HG03457 (cell line): ENCODE measurements around the gene CACNA2D1.
"Not testable (repeated sequence)": the region's sequence is repeated elsewhere in the genome, so short reads cannot be mapped to it uniquely, and the experiment has no call there.

Experiments used
- ATAC-seq: cut with Tn5 transposase; IDR thresholded peaks from one replicate; pipeline ENCODE4 v1.9.1; 2021; ENCODE audit warnings: moderate number of reproducible peaks; ENCODE audit not compliant: unreplicated experiment

CACNA2D1 gene

DNA sequence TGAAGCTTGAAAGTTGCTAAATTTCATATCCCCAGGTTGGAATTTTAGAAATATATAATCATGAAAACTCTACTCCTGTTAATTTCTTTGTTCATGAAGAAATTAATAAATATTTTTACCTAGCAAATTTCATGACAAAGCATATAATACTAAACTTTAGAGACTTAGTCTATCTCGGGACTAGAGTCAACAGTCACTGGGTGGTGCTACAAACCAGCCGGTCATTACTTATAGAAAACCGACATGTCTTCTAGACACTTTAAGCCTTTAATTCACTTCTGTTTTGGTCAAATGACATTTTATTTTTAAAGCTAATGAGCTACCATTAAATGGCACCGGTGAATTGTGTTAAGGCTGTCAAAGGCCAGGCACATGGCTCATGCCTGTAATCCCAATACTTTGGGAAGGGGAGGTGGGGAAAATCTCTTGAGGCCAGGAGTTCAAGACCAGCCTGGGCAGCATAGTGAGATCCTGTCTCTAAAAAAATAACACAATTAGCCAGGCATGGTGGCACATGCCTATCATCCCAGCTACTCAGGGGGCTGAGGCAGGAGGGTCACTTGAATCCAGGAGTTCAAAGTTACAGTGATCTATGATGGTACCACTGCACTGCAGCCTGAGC lies 270.1 kb downstream of the CACNA2D1 start:
- no peak for ATAC-seq

DNA sequence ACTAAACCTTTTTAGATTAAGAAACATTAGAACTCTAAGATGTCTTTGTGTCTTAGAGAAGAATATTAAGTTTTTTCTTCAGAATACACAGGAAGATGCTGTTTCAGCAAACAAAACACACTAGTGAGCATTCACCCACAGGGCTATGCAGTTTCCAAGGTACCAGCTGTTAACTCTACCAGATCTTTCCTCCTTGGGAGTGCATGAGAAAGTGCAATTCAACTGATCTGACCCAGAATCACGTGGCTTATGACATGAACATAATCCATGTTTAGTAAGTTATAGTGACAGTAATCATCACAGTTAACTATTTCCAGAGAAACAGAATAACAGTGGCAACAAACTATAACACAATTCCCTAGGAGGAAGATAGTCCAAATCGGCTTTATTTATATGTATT lies 270.7 kb downstream of the CACNA2D1 start:
- no peak for ATAC-seq

GRCh38 chr7:82172017-82172416 lies 271.6 kb downstream of the CACNA2D1 start:
- no peak for ATAC-seq

DNA sequence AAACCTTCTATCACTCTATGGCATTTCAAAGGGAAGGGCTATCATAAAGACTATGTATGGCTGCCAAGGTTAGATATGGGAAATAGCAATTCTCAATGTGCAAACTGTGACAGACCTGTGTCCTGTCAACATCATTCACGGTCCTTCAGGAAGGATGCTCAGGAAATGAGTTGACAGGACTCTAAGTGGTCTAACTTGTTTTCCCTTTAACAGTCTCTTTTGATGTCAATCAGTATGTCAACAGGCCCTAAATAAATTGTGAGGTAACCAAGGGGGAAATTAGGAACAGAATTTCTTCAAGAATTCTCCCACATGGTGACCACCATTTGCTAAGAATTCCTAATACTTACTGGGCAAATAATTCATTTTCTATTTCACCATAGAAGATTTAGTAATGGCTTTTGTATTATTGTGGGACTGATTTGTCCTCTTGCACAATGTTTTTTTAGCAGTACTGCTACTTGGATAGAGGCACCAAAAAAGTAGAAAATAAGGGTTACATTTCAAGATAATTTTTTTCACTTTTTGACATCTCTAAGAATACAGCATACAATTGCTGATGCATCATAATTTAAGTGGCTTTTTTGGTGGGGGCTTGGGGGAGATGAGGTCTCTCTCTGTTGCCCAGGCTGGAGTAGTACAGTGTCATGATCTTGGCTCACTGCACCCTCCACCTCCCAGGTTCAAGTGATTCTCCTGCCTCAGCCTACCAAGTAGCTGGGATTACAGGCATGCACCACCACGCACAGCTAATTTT lies 275.8 kb downstream of the CACNA2D1 start:
- no peak for ATAC-seq

DNA sequence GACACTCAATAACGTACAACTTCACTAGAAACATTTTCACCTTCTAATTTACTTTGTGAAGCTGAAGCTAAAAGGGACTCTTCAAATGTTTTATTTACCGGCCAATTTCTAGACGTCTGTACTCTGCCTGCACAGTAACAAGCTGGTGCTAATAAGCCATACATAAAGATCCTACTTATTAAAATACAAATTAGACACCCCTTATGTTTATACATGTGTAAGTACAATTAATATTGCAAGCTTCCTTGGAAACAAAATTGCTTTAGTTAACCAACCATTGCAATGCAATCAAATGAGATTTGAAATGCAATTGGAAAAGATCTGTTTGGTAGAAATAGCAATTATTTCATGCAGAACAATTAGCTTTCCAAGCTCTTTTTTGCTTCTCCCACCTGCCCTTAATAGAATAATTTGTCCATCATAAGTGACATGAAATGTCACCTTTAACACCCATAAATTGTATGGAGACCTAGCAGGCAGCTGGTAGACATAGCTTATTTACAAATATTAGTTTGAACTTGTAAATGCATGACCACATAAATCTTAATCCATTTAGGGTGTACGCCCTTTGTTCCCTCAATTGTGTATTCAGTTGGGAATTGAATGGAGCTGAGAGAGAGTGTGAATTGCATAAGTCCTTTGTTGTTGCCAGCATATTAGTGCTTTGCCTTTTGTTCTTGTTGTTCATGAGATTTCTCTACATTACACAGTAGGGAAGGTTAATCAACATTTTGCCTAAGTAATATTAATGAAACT lies 277.1 kb downstream of the CACNA2D1 start:
- ATAC-seq = no peak

DNA sequence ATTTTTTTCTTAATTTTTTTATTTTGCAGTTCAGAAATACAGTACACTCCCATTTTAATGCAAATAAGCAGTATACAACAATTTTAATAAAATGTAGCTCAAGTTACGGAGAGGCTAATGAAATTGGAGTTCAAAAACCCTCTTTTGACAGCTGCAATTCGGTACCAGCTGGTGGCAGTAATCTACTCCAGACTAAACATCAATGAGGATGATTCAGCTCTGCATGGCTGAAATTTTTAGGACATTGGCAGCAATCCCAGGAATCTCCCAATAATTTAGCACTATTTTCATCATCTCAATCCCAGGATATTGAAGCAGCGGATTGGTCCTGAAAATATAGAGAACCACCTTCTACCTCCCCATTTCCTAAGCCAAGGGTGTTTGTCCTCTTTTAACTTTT lies 278.8 kb downstream of the CACNA2D1 start:
- ATAC-seq = no peak

GRCh38 chr7:82164410-82164809 lies 279.2 kb downstream of the CACNA2D1 start:
- no peak for ATAC-seq

GRCh38 chr7:82163586-82163985 lies 280.0 kb downstream of the CACNA2D1 start:
- ATAC-seq = no peak

GRCh38 chr7:82162289-82162688 lies 281.3 kb downstream of the CACNA2D1 start:
- ATAC-seq = no peak

GRCh38 chr7:82158327-82158726 lies 285.2 kb downstream of the CACNA2D1 start:
- no peak for ATAC-seq

DNA sequence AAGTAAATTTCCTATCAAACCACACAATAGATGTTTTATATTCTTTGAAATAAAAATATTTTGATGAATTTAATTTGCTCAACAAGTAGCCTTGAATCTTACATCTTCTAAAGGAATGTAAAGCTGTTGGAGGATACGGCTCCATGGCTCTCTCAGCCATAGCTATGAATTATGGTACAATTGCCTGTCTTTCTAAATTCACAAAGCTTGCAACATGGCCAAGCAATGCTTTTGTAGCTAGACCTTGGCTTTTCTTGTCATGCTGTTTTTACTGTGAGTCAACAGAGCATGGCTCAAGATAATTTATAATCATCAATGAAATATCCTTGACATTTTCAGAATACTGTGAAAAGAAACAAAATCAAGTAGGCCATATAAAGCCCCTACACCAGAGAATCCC lies 286.7 kb downstream of the CACNA2D1 start:
- no peak for ATAC-seq

DNA sequence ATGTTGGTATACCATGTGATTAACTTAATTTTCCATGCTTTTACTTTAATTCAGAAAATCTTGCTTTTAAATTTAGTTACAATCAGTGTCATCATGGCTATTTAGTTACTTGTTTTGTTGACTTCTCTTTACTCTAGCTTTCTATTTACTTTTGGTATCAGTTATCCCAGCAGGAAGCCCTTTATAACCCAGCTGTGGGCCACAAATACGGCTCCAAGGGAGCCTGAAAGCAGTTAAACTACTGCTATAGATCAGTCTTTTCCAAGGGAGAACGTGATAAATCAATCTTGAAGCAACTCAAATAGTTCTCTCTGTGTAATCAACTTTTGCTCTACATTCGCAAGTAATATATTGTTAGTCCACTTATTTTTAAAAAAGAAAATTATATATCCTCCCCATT lies 287.4 kb downstream of the CACNA2D1 start:
- no peak for ATAC-seq

- no peak for ATAC-seq
Observed at GRCh38 chr7:82154728-82155127, 288.8 kb downstream of the CACNA2D1 start.

DNA sequence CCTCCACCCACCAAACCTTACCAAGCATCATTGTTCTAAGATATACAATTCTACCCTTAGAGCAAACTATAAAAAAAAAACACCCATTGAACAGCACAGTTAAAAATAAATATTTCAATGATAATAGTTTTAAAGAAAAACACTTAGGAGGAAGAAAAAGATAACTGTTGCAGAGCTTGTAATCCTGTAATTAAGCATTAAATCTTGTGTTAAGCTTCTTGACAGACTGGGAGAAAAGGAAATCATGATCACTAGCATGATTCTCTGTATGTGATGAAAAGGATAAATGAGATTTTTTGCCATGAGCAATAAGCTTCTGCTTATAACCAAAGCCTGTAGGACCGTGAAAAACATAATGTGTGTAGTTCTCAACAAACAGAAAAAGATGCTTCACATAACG lies 289.8 kb downstream of the CACNA2D1 start:
- ATAC-seq = no peak

- no peak for ATAC-seq
Observed at GRCh38 chr7:82152858-82153257, 290.7 kb downstream of the CACNA2D1 start.

DNA sequence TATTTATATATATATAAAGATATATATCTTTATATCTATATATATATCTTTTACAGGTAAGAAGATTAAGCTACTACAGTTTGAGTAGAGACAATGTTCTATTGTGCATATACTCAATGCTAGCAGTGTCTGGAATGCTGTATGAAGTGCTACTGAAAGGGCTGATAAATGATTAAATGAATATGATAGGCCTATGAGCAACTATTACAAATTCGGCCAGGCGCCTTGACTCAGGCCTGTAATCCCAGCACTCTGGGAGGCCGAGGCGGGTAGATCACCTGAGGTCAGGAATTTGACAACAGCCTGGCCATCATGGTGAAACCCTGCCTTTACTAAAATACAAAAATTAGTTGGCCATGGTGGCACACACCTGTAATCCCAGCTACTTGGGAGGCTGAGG lies 297.1 kb downstream of the CACNA2D1 start:
- no peak for ATAC-seq

- no peak for ATAC-seq
Observed at GRCh38 chr7:82142263-82142864, 301.2 kb downstream of the CACNA2D1 start.

DNA sequence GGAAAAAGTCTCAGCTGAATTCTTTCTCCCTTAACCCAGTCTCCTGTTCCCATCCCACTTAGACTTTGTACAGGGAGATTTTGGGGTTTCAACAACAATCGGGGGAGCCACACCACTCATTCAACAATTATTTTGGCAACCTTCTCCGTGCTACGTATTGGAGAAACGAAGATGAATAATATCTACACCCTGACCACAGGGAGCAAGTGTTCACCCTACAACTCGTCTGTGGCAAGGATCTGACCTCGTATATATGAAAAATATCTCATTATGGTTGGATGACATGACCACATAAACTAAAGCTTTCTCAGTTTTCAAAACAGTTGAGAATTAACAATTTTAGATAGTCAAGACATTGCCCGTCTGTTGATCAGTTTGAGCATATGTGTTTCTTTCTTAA lies 302.1 kb downstream of the CACNA2D1 start:
- no peak for ATAC-seq

DNA sequence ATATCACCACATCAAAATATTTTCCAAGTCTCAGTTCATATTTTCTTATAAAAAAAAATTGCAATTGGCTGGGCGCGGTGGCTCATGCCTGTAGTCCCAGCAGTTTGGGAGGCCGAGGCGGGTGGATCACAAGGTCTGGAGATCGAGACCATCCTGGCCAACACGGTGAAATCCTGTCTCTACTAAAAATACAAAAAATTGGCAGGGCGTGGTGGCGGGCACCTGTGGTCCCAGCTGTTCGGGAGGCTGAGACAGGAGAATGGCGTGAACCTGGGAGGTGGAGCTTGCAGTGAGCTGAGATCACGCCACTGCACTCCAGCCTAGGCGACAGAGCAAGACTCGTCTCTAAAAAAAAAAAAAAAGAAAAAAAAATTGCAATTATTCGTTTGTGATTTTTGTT lies 303.0 kb downstream of the CACNA2D1 start:
- ATAC-seq = not testable (repeated sequence)

DNA sequence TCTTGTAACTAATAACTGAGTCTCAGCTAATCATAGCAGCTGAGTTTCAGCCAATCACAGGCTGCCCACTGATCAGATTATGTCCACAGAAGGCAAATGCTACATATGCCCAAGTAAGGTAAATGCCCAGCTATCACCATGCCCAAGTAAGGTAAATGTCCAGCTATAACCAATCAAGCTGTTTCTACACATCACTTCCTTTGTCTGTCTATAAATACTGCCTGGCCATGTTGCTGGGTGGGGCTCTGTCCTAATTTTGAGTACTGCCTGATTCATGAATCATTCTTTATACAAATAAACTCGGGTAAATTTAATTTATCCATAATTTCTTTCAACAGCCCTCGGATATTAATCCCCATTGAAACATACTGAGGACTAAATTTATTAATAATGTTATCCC lies 312.4 kb downstream of the CACNA2D1 start:
- ATAC-seq = no peak

- no peak for ATAC-seq
Observed at GRCh38 chr7:82129091-82129490, 314.5 kb downstream of the CACNA2D1 start.

GRCh38 chr7:82128546-82128945 lies 315.0 kb downstream of the CACNA2D1 start:
- no peak for ATAC-seq
